ENCODE data around the gene RPUSD4.

RPUSD4 gene

DNA sequence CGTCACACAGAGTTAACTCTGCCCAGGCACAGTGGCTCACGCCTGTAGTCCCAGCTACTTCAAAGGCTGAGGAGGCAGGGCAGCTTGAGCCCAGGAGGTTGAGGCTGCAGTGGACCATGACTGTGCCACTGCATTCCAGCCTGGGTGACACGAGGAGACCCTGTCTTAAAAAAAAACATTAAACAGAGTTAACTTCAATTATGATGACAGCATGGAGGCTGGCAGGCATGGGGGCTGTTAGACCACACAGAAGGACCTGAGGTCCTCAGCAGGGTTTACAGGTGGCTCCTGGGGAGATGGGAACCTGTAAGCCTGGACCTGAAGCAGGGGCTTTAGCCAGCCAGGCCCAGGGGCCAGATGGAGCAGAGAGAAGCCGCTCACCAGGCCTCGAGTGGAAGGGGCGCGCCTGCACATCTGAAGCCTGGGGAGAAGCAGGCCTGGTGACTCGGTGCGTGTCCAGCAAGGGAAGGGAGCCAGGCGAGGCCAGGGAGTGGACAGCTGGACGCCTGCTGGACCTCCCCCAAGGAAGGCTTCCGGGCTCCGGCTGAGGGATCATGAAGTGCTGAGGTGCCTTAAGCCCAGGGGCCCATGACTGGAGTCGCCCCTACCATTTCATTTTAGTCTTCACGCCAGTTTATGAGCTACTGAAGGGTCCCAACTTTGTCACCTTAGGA lies 25.3 kb downstream of the RPUSD4 start:
- H3K4me3 ChIP-seq = no peak overlapping the region
- H3K27ac ChIP-seq = no peak overlapping the region

DNA sequence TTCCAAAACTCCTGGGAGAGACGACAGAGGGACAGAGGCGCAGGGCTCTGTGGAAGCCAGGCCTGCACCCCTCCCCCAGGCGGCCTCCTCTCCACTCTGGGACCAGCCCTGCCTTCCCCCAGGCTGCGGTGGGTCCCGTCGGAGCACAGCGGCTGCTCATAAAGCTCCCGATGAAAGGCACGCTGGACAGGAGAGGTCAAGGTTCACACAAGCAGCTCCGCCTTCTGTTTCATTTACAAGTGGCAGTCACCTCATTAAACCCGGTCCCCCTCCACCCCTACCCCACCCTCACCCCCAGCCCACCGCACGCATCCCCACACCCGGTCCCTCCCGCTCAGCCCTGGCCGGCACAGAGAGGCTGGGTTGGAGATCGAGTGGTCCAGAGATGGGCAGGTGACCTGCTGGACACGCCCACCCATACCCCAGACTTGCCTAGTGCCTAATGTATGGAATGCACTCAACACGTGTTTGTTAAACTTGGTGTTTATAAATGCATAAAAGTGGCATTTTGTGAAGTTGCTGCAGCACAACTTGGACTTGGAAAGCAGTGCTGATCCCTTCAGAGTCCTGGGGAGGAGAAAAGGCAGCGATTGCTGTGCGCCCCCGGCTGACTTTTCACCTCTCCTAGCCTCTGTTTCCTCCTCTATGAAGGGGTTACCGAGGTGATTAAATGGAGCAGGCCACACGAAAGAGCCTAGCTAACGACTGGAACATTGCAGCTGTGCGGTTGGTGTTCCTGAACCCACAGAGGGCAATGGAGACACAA lies 26.0 kb downstream of the RPUSD4 start:
- H3K27ac ChIP-seq = no peak overlapping the region
- H3K4me3 ChIP-seq = no peak overlapping the region

DNA sequence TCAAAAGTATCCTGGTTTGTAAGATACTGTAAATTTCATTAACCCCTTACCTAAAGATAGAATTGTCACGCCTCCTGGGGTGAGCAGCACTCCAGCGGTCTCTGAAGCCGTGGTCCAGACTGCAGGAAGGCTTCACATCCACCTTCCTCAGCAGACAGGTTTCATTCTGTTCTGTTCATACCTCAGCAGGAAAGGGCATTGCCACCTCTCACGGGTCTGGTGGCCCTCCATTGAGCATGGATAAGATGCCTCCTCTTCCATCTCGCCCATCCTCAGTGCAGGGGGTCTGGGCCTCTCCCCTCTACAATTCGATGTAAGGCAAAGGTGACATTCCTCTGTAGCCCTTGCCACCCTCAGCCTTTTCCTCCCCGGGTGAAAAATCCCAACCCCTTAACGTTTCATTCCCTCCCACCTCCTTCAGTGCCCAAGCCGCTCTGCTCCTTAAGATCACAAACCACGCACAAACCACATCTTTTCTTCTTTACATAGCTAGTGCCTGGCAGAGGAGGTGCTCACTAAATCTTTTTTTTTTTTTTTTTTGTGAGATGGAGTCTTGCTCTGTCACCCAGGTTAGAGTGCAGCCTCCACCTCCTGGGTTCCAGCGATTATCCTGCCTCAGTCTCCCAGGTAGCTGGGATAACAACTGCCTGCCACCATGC lies 28.5 kb downstream of the RPUSD4 start:
- Histone ChIP-seq H3K4me3 (no peak overlapping the region), H3K27ac (no peak overlapping the region)

DNA sequence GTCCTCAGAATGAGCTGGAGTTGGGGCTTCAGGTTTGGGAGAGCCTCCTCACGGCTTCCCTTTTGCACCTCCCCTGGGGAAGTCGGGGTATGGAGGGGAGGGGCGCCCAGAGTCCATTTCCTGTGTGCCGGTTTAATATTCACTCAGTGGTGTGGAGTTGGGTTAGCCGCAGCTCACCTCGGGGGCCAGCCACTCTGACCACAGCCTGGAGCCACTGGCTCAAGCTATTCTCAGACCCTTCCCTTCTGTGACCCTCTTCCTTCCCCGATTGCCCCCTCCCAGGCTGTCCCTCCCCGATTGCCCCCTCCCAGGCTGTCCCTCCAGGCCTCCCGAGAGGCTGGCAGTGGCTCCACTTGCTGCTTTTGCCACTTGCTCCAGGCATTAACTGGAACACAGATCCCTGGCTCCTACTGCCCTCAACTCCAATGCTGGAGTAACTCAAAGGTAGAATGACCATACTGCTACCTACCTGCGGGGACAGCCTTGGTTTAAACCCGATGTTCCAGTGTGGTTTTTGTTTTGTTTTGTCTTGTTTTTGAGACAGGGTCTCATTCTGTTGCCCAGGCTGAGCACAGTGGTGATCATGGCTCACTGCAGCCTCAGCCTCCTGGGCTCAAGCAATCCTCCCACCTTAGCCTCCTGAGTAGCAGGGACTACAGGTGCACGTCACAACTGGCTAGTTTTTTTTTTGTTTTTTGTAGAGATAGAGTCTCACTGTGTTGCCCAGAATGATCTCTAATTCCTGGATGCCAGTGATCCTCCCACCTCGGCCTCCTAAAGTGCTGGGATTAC lies 29.3 kb downstream of the RPUSD4 start:
- no peak overlapping the region for H3K27ac ChIP-seq
- no peak overlapping the region for H3K4me3 ChIP-seq

DNA sequence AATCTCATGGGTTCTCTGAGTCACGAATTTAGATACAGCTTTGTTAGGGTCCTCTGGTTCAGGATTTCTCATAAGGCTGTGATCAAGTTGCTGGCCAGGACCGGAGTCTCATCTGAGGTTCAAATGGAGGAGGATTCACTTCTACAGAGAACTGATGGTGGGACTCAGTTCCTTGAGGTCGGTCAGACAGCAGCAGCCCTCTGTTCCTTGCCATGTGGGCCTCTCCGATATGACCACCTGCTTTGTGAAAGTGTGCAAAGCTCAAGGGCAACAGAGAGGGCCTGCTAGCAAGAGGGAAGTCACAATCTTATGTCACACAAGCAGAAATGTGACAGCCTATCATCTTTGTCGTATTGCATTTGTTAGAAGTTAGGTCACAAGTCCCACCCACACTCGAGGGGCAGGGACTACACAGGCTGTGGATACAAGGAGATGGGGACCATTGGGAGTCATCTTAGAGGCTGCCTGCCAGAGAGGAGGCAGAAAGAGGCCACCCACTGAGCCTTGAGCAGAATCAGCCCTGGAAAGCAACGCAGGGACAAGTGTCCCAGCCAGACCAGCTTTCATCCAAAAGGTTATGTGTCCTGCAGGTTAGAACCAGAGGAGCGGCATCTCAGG lies 34.5 kb downstream of the RPUSD4 start:
- H3K4me3 ChIP-seq = no peak overlapping the region
- H3K27ac ChIP-seq = no peak overlapping the region

DNA sequence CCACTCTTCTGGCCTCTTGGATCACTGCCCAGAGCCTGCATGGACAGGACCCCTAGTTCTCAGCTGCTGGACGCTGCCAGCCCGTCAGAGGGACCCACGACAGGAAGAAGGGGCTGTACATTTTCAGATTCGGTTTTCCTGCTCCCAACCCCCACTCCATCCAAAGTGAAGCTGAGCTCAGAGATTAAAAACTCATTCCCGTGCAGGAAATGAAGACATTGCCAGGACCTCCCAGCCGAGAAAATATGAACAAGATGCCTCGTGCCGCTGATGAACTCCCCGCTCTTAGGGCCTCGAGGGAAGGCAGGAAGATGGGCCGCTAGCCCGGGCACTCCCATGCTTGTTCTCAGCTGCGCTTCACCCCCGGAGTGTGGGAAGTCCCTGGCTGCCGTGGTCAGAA lies 36.1 kb downstream of the RPUSD4 start:
- Histone ChIP-seq H3K27ac (peak overlapping the region in 18 of 21 experiments; percentile 0 to 71 (median 52)), H3K4me3 (no peak overlapping the region)

DNA sequence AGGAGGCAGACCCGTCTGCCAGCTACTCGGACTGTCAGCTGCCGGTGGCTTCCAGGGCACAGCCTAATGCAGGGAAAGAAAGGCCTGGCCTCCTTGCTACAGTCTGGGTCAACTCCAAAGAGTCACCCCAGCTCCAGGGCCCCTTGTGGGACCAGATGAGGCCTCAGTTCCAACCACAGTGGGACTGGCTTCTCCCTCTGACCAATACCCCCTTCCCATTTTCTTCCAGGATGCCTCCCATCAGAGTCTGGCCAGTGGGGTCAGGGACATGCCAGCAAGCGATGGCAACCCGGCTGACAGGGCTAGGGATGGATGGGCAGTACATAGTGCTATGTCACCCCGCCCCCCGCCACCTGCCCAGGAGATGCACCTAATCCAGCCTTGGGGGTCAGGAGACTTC lies 36.6 kb downstream of the RPUSD4 start:
- Histone ChIP-seq H3K27ac (peak overlapping the region in 17 of 21 experiments; percentile 10 to 71 (median 52)), H3K4me3 (no peak overlapping the region)

DNA sequence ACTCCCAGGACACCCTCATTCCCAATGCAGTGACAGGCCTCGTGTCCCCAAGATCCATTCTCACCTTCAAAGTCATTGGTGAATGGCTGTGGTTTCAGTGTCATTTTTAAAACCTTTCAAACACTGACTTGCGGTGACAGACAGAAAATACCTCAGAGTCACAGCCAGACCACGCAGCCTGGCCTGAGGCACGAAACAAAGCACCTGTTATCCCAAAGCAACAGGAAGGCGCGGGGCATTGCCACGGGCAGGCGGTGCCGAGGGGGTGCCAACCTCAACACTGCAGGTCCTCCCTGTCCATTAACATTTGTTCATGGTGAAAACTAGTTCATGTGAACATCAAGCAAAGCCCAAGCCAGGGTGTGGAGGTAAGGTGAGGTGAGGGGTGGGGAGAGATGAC lies 38.2 kb downstream of the RPUSD4 start:
- Histone ChIP-seq H3K4me3 (no peak overlapping the region), H3K27ac (peak overlapping the region in 8 of 21 experiments; percentile 17 to 78 (median 62))

DNA sequence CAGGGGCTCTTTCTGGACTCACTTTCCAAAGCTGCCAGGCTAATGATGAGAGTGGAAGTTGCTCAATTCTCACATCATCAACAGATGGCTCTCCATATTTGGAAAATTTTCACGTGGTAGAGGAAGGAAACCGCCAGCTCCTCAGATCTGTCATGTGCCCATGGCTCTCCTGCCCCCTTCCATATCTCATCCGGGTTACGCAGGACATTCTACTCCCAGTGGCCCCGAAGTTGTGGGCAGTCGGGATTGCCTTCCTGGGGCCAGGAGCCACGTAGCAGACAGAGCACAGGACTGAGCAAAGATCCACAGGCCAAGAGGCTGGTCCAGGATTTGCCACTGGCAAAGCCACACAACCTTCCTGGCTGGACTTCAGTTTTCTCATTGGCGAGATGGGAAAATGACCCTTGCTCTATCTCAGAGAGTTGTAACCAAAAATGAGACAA lies 38.8 kb downstream of the RPUSD4 start:
- H3K27ac ChIP-seq = peak overlapping the region in 15 of 21 experiments; percentile 17 to 78 (median 59)
- H3K4me3 ChIP-seq = no peak overlapping the region

DNA sequence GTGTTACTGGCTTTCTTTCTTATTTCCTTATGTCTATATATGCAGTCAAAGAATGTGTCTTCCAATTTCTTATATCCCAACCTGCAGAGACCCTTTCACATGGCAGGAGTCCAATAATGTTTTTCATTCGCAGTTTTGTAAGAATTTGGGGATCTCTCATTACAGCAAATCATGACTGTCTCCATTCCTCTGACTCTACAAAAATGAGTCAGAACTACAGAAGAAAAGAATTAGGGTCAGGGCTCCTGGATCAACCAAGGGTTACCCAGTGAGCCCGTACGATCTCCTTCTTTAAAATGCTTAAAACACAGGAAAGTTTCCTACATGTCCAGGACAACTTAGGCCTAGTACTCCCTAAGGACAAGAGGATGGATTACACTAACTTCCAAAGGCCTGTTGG lies 42.2 kb downstream of the RPUSD4 start:
- Histone ChIP-seq H3K4me3 (no peak overlapping the region), H3K27ac (peak overlapping the region in 3 of 21 experiments; percentile 5 to 18 (median 9))

DNA sequence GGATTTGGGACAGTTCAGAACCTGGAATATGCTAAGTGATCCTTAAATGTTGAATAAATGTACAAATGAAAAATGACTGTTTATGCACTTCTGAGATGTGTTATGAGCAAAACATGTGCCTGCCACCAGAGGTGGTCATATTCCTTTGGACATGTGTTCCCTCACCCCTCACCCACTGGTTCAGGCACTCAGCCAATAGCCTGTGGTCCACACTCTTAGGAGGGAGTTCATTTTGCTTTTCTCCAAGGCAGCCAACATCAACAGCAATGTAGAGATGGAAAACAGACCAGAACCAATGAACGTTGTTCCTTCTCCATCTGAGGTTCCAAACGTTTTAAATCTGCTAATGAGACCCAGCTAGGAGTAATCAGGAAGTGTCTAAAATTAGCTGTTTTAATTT lies 44.0 kb downstream of the RPUSD4 start:
- H3K4me3 ChIP-seq = no peak overlapping the region
- peak overlapping the region in 4 of 21 experiments; percentile 14 to 55 (median 41) for H3K27ac ChIP-seq

DNA sequence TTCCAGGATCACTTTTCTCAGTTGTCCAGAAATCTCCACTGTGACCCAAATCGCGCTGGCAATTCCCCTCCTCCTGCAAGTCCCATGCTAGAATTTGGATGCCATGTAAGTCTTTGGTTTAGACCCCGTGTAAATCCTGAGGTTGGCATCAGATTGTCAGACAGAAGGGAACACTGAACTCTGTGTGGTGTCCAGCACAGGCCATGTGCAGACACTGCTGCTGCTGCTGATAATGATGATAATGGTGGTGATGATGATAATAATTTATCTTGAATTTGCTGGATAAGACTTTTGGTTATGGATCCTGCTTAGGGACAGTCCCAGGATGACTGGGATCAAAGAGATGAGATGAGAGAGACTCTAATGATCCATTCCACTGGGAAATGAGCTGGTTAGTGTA lies 45.0 kb downstream of the RPUSD4 start:
- H3K27ac ChIP-seq = peak overlapping the region in 1 of 21 experiments; percentile 12
- no peak overlapping the region for H3K4me3 ChIP-seq

DNA sequence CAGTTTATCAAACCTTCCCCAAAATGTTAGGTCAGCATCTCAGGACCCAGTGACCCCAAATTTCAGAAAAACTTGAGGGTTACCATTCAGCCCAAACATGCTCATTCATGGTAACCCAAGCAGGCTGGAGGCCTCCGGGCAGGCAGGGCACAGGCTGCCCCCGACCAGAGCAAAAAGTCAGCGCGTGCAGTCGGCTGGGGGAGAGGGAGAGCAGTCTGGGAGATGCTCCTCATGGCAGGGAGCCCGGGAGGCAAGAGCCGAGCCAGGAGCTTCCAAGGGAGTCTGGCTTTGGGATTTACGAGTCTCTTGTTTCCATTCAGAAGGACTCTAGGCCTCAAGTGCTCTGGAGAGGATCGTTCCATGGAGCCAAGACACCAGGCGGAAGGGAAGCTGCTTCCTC lies 45.7 kb downstream of the RPUSD4 start:
- H3K4me3 ChIP-seq = no peak overlapping the region
- H3K27ac ChIP-seq = peak overlapping the region in 1 of 21 experiments; percentile 12

DNA sequence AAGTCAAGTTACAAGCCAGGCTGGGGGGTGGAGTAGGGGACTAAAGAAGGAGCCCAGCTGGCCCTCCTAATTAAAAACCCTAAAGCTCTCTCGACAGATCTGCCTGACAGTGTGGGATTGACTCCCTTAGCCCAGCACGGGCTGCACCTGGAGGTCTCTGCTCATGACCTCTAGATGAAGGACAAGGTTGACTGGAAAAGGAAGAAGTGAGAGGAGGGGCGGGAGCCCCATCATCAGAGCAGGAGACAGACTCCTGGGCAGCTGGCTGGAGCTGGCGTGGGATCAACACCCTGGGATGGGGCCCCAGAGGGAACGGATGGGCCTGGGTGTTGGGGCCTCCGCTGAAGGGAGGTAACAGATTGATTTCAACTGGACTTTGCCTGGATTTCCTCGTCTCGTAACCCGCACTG lies 46.1 kb downstream of the RPUSD4 start:
- Histone ChIP-seq H3K4me3 (no peak overlapping the region), H3K27ac (peak overlapping the region in 2 of 21 experiments; percentile 7 to 12)

DNA sequence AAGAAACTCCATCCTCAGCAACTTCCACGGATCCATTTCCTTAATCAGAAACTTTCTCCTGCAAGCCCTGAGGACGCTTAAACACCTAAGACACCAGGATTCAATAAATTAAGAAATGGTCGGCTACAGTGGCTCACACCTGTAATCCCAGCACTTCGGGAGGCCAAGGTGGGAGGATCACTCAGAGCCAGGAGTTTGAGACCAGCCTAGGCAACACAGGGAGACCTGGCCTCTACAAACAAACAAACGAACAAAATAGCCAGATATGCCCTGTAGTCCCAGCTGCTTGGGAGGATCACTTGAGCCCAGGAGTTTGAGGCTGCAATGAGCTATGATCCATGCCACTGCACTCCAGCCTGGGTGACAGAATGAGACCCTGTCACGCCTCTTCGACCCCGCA lies 46.7 kb downstream of the RPUSD4 start:
- no peak overlapping the region for H3K4me3 ChIP-seq
- H3K27ac ChIP-seq = no peak overlapping the region

DNA sequence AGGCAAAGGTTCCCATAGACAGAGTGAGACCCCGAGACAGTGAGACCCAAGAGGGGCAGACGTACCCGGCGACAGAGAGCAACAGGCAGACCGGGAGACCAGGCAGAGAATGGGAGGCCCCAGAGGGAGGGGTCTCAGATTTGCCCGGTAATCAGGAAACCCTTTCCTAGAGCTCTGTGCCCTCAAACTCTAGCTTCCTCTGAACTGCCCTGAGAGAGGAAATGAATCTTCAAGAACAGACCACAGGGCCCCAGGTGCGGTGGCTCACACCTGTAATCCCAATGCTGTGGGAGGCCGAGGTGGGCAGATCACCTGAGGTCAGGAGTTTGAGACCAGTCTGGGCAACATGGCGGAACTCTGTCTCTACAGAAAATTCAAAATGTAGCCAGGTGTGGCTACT lies 47.7 kb downstream of the RPUSD4 start:
- H3K27ac ChIP-seq = peak overlapping the region in 11 of 21 experiments; percentile 2 to 76 (median 59)
- no peak overlapping the region for H3K4me3 ChIP-seq

DNA sequence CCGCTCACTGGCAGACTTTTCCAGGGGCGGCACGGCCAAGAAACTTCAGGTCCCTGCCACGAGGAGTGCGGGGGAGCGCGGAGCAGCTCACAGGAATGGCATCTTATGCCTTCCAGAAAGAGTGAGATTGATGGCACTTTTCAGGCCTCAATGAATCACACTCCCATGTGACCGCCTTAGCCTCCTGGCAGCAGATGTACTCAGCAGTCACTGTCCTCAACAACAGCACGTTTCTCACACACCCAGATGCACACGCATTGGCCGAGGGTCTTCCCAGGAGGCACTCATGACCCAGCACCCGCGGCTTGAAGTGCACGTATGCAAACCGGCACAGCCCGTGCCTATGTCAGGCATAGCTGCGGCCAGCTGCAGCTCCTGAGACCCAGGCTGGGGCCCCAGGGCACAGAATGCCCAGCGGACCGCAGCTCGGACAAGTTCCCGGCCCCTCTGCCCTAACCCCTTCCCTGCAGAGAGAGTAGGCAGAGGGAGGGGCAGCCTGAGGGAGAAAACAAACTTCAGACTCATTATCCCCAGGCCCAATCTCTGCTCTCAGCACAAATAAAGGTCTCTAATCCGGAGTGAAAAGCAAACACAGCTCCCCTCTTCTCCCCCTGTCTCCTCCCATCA lies 48.3 kb downstream of the RPUSD4 start:
- Histone ChIP-seq H3K4me3 (no peak overlapping the region), H3K27ac (peak overlapping the region in 13 of 21 experiments; percentile 2 to 80 (median 52))

DNA sequence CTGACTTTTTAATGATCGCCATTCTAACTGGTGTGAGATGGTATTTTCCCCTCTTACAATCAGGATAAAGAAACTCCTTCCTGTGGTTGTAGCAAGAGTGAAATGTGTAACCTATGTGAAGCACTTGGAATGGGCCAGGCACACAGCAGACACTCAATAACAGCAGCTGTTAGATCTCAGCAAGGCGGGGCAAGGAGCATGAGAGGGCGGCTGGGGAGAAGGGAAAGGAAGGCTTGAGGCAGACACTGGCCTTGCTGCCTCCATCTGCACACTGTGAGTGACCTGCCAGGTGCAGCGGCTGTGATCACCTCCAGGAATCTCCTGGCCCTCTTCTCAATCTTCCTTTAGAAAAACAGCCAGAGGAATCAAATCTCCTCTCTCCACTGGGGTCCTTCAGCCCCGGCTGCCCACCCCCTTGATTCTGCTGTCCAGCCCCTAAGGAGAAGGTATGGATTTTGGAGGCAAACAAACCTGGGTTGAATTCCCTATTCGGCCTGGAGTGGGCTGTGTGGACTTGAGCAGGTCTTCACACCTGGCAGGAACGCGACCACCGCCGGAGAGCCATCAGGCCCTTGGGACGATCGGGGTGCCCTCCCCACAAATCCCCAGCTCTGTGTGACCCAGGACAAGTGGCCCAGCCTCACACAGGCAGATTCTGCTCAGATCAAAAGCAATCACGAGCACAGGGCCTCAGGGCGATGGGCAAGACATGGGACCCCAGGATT lies 49.0 kb downstream of the RPUSD4 start:
- no peak overlapping the region for H3K4me3 ChIP-seq
- peak overlapping the region in 11 of 21 experiments; percentile 13 to 80 (median 52) for H3K27ac ChIP-seq
